Neural cell (in vitro differentiated cells): ENCODE measurements around the gene PALD1. TPM values are rescaled to one million over a fixed set of nuclear protein-coding genes. Genes with fewer than 3 reads are reported as not detected.

Experiments
- H2AFZ ChIP-seq: fragments of 200-600, 300-800 bp; sonication (generic), shearing (Covaris generic); 2 replicates; pipeline ENCODE4 v1.6.0; 2014; ENCODE audit warnings: low read depth, mild to moderate bottlenecking, antibody characterized with exemption, low read length, moderate library complexity
- H3F3A ChIP-seq: fragments of 200-600 bp; shearing (Covaris generic); 2 replicates; pipeline ENCODE4 v1.6.1; 2016; ENCODE audit warnings: mild to moderate bottlenecking, moderate library complexity, mixed read lengths, antibody characterized with exemption, low read length; ENCODE audit not compliant: insufficient read depth, poor library complexity, severe bottlenecking
- H3K27ac ChIP-seq: fragments of 200-600, 300-800 bp; sonication (generic), shearing (Covaris generic); 2 replicates; pipeline ENCODE4 v1.5.1; 2014; ENCODE audit warnings: mild to moderate bottlenecking, low read length, moderate library complexity
- H3K27me3 ChIP-seq: fragments of 300-800, 200-600 bp; sonication (generic), shearing (Covaris generic); 2 replicates; pipeline ENCODE4 v1.6.0; 2014; ENCODE audit warnings: mild to moderate bottlenecking, low read depth, low read length, moderate library complexity; ENCODE audit not compliant: insufficient read depth
- H3K36me3 ChIP-seq: fragments of 300-800, 200-600 bp; sonication (generic), shearing (Covaris generic); 2 replicates; pipeline ENCODE4 v1.5.1; 2014; ENCODE audit warnings: mild to moderate bottlenecking, antibody characterized with exemption, low read length, moderate library complexity; ENCODE audit not compliant: insufficient read depth
- H3K4me2 ChIP-seq: fragments of 300-800, 200-600 bp; sonication (generic), shearing (Covaris generic); 2 replicates; pipeline ENCODE4 v1.6.0; 2014; ENCODE audit warnings: mild to moderate bottlenecking, low read length
- H3K4me3 ChIP-seq: fragments of 300-800, 200-600 bp; sonication (generic), shearing (Covaris generic); 2 replicates; pipeline ENCODE4 v1.5.1; 2014; ENCODE audit warnings: mild to moderate bottlenecking, low read length, moderate library complexity
- H3K79me2 ChIP-seq: fragments of 200-600 bp; shearing (Covaris generic); replicated peaks from 2 replicates; pipeline ENCODE4 v1.6.0; 2014; ENCODE audit warnings: mild to moderate bottlenecking, low read length, moderate library complexity; ENCODE audit not compliant: insufficient read depth
- H3K9ac ChIP-seq: fragments of 300-800, 200-600 bp; sonication (generic), shearing (Covaris generic); 2 replicates; pipeline ENCODE4 v1.6.1; 2016; ENCODE audit warnings: mild to moderate bottlenecking, low read length, mixed read lengths
- H3K9me2 ChIP-seq: fragments of 200-600 bp; shearing (Covaris generic); 2 replicates; pipeline ENCODE4 v1.6.1; 2016; ENCODE audit warnings: mild to moderate bottlenecking, low read length, mixed read lengths; ENCODE audit not compliant: insufficient read depth
- H3K9me3 ChIP-seq: fragments of 200-600, 300-800 bp; sonication (generic), shearing (Covaris generic); 2 replicates; pipeline ENCODE4 v1.6.1; 2016; ENCODE audit warnings: mild to moderate bottlenecking, mixed run types, low read length, moderate library complexity, mixed read lengths
- H4K20me1 ChIP-seq: fragments of 200-600 bp; shearing (Covaris generic); 2 replicates; pipeline ENCODE4 v1.6.1; 2016; ENCODE audit warnings: mild to moderate bottlenecking, mixed run types; ENCODE audit not compliant: insufficient read depth
- EP300 ChIP-seq: fragments of 450-650 bp; conservative IDR thresholded peaks from 2 replicates; pipeline ENCODE4 v1.6.1; 2014; ENCODE audit warnings: antibody characterized with exemption, mild to moderate bottlenecking, moderate library complexity; ENCODE audit not compliant: poor library complexity, severe bottlenecking
- EZH2 ChIP-seq: fragments of 200-600, 300-800 bp; shearing (Covaris generic), sonication (generic); IDR thresholded peaks from 2 replicates; pipeline ENCODE4 v1.6.1; 2014; ENCODE audit warnings: antibody characterized with exemption, low read length, borderline replicate concordance, mild to moderate bottlenecking; ENCODE audit not compliant: insufficient read depth, poor library complexity, severe bottlenecking
- MXI1 ChIP-seq: fragments of 450-650 bp; conservative IDR thresholded peaks from 2 replicates; pipeline ENCODE4 v1.6.1; 2014; ENCODE audit warnings: antibody characterized with exemption, mild to moderate bottlenecking; ENCODE audit not compliant: poor library complexity, severe bottlenecking
- POLR2AphosphoS5 ChIP-seq: IDR thresholded peaks from 2 replicates; pipeline ENCODE4 v1.6.1; 2012
- RAD21 ChIP-seq: fragments of 450-650 bp; conservative IDR thresholded peaks from 2 replicates; pipeline ENCODE4 v1.6.1; 2014; ENCODE audit warnings: antibody characterized with exemption, mild to moderate bottlenecking, moderate library complexity
- REST ChIP-seq: IDR thresholded peaks from 2 replicates; pipeline ENCODE4 v1.6.1; 2012; ENCODE audit warnings: borderline replicate concordance
- SMC3 ChIP-seq: fragments of 450-650 bp; conservative IDR thresholded peaks from 2 replicates; pipeline ENCODE4 v1.6.1; 2014; ENCODE audit warnings: antibody characterized with exemption, mild to moderate bottlenecking, moderate library complexity; ENCODE audit not compliant: poor library complexity
- TAF1 ChIP-seq: IDR thresholded peaks from 2 replicates; pipeline ENCODE4 v1.6.1; 2012; ENCODE audit warnings: low read depth
- polyA plus RNA-seq: library from polyadenylated mRNA; depleted of rRNA; stranded (reverse); fragments of >200 nt; gene quantifications from 2 replicates; pipeline ENCODE4 v1.2.3, GENCODE V29; 2014
- TF ChIP-seq, protein P1 (sequence below): fragments of 450-650 bp; IDR thresholded peaks from 2 replicates; pipeline ENCODE4 v1.5.1; 2014; ENCODE audit warnings: antibody characterized with exemption, mild to moderate bottlenecking, moderate library complexity; ENCODE audit not compliant: poor library complexity, severe bottlenecking

PALD1 gene
- polyA plus RNA-seq, 1 donor from 2014 or later = 1.1 TPM

DNA sequence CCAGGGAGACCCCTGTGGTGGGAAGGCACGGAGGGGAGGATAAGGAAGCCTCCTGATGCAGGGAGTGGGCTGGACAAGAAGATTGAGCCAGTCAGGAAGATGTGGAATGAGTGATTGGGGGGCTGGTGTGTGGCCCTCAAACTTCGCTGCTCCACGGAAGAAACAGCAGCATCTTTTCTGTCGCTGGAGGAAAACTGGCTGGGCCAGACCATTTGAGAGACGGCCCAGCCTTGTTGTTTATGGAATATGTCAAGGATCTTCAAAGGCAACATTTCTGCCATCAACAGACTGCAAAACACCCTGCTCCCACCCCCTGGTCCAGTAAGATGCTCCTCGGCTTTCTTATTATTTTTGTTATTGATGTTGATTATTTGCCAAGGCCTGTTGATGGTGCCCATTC, 29.4 kb downstream of the PALD1 start:
- Histone ChIP-seq H4K20me1 (no peaks in the 10 kb centered on the region), H3K9me2 (no peaks in the 10 kb centered on the region), H3K27ac (no peak overlapping the region), H3K4me3 (no peak overlapping the region), H3K4me2 (no peak overlapping the region), H3K9me3 (no peaks in the 10 kb centered on the region), H3K27me3 (no peaks in the 10 kb centered on the region), H3K36me3 (no peaks in the 10 kb centered on the region), H3K9ac (no peak overlapping the region), H3F3A (no peaks in the 10 kb centered on the region), H3K79me2 (no peaks in the 10 kb centered on the region), H2AFZ (no peak overlapping the region)
- no peak for TF ChIP-seq EZH2
- no peak for TF ChIP-seq TAF1
- TF ChIP-seq EP300 = no peak
- TF ChIP-seq POLR2AphosphoS5 = no peak
- TF ChIP-seq, protein P1, sequence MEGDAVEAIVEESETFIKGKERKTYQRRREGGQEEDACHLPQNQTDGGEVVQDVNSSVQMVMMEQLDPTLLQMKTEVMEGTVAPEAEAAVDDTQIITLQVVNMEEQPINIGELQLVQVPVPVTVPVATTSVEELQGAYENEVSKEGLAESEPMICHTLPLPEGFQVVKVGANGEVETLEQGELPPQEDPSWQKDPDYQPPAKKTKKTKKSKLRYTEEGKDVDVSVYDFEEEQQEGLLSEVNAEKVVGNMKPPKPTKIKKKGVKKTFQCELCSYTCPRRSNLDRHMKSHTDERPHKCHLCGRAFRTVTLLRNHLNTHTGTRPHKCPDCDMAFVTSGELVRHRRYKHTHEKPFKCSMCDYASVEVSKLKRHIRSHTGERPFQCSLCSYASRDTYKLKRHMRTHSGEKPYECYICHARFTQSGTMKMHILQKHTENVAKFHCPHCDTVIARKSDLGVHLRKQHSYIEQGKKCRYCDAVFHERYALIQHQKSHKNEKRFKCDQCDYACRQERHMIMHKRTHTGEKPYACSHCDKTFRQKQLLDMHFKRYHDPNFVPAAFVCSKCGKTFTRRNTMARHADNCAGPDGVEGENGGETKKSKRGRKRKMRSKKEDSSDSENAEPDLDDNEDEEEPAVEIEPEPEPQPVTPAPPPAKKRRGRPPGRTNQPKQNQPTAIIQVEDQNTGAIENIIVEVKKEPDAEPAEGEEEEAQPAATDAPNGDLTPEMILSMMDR = no peak
- TF ChIP-seq RAD21 = no peak
- TF ChIP-seq MXI1 = no peak
- TF ChIP-seq REST = no peak
- TF ChIP-seq SMC3 = no peak

- H3K9ac ChIP-seq = no peak overlapping the region
- no peaks in the 10 kb centered on the region for H3K9me3 ChIP-seq
- no peak for TF ChIP-seq SMC3
- TF ChIP-seq POLR2AphosphoS5 = no peak
- H3K9me2 ChIP-seq = no peaks in the 10 kb centered on the region
- H4K20me1 ChIP-seq = no peaks in the 10 kb centered on the region
- no peak overlapping the region for H3K4me3 ChIP-seq
- H3F3A ChIP-seq = no peaks in the 10 kb centered on the region
- H3K27ac ChIP-seq = no peak overlapping the region
- no peak overlapping the region for H2AFZ ChIP-seq
- no peak overlapping the region for H3K4me2 ChIP-seq
- no peaks in the 10 kb centered on the region for H3K27me3 ChIP-seq
- no peaks in the 10 kb centered on the region for H3K36me3 ChIP-seq
- H3K79me2 ChIP-seq = no peaks in the 10 kb centered on the region
Measured at GRCh38 chr10:70508912-70509756, 30.6 kb downstream of the PALD1 start.
